ENCODE results near the gene RAPGEF5.

GRCh38 chr7:22323714-22324113 lies 33.2 kb downstream of the RAPGEF5 start:
- no peak for TF ChIP-seq CTCF (conservative IDR thresholded peaks at IDR 0.05)
- TF ChIP-seq EZH2 (IDR thresholded peaks at IDR 0.05; ENCODE audit: low read depth), result no peak
